Esophagus muscularis mucosa (tissue), 4 donors: ENCODE results near the gene SFXN5. TPM values are rescaled to one million over a fixed set of nuclear protein-coding genes. Genes with fewer than 3 reads are reported as not detected.

ENCODE experiments used
- DNase-seq: peaks from one replicate; pipeline ENCODE4 v3.0.0-alpha.2; 2017; ENCODE audit errors: extremely low spot score
- H3K27ac ChIP-seq, 4 donors: fragments of 200-600 bp; sonication (generic); replicated peaks in 1 of 4; 1 replicate in 3 of 4; 2 replicates in 1 of 4; pipeline ENCODE4 v1.5.1; 2016 to 2019; ENCODE audit warnings: mild to moderate bottlenecking in 1 of 4
- H3K27me3 ChIP-seq, 4 donors: fragments of 200-600 bp; sonication (generic); one replicate each; pipeline versions ENCODE4 v1.5.1 to v1.6.0; 2016 to 2019
- H3K36me3 ChIP-seq, 4 donors: fragments of 200-600 bp; sonication (generic); one replicate each; pipeline ENCODE4 v1.5.1; 2016 to 2019
- H3K4me1 ChIP-seq, 4 donors: fragments of 200-600 bp; sonication (generic); one replicate each; pipeline ENCODE4 v1.5.1; 2016 to 2019
- H3K4me3 ChIP-seq, 4 donors: fragments of 200-600 bp; sonication (generic); 1 replicate in 2 of 4; 2 replicates in 2 of 4; pipeline ENCODE4 v1.5.1; 2016 to 2019; ENCODE audit warnings: mild to moderate bottlenecking in 4 of 4, moderate library complexity in 1 of 4
- H3K9me3 ChIP-seq, 4 donors: fragments of 200-600 bp; sonication (generic); 1 replicate in 3 of 4; 2 replicates in 1 of 4; pipeline ENCODE4 v1.5.1; 2016 to 2019
- EP300 ChIP-seq: sonication (generic); formaldehyde crosslinking; IDR thresholded peaks from one replicate; pipeline ENCODE4 v1.6.1; 2017; ENCODE audit warnings: antibody characterized with exemption
- POLR2A ChIP-seq: fragments of 450-650 bp; IDR thresholded peaks from one replicate; pipeline ENCODE4 v1.6.1; 2017; ENCODE audit warnings: antibody characterized with exemption, moderate library complexity, mild to moderate bottlenecking, low read depth
- POLR2AphosphoS5 ChIP-seq, 2 donors: sonication (generic); formaldehyde crosslinking; IDR thresholded peaks; one replicate each; pipeline ENCODE4 v1.6.1; 2017; ENCODE audit warnings: antibody characterized with exemption in 2 of 2
- WGBS: methylation state at CpG from one replicate; pipeline ENCODE4 v1.1.5; 2018; 5-methylcytosine and 5-hydroxymethylcytosine counted together
- intact Hi-C: fragments of 100-400 bp; cut with DNase I; formaldehyde crosslinking; loops from one replicate; pipeline ENCODE4 v1.15.1; 2023
- total RNA-seq, 4 donors: library from RNA; depleted of rRNA; stranded (reverse); fragments of >200 nt; gene quantifications; one replicate each; pipeline versions ENCODE4 v1.1.0 to v1.2.1, GENCODE V29; 2016
- TF ChIP-seq, protein P1 (sequence below), 3 experiments: fragments of 200-600 bp in 2 of 3; fragments of 450-650 bp in 1 of 3; sonication (generic) in 2 of 3; IDR thresholded peaks; one replicate each; pipeline ENCODE4 v1.5.1; 2017 to 2019; ENCODE audit warnings: antibody characterized with exemption in 3 of 3, mild to moderate bottlenecking in 2 of 3, moderate library complexity in 1 of 3

Gene SFXN5
- total RNA-seq, 4 donors from 2014 or later: 5.8 to 10.0 (median 6.8) TPM

DNA sequence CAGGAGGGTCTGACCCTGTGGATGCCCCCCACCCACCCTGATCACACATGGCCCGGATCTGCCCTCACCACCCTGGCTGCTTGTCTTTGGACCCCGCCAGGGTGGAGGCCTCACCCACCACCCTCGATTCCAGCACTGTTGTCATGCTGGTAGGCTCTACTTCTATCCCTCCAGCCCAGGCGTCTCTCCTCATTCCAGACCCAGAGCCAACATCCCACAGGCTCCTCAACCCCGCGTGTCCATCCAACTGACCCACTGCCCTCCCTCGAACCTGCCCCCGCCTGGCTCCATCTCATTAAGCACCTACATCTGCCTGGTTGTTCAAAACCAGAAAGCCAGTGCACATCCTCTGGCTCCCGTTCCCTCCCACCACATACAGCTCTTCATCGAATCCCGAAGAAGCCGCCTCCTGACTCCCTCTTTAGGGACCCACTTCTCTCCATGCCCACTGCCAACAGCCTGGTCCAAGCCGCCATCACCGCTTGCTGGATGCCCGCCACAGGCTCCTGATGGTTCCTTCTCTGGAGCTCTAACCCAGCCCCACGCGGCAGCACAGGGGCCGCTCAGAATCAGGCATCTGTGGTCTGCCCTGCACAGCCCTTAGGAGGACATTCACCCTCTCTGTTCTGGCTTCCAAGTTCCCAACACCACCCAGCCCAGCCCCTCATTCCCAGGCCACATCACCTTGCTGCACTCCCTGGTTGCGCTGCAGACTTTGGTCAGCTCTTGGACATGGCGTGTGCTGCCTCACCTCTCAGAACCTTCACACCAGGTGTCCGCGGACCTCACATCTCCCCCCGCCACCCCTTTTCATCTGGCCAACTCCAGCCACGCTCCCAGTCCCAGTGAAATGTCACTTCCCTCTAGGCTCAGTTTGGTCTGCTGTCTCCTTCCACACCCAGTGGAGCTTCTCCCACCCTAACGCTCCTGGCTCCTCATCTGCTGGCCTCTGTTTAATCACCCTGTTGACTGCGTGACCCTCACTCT is 111.2 kb downstream of the SFXN5 start:
- DNase-seq: no peak
- H3K36me3 ChIP-seq: peaks cover 0 to 21% (median 18%) of the 10 kb centered on the region in 4 donors
- H3K27me3 ChIP-seq: no peaks in the 10 kb centered on the region
- H3K27ac ChIP-seq: no peak overlapping the region
- no peaks in the 10 kb centered on the region for H3K4me1 ChIP-seq
- no peaks in the 10 kb centered on the region for H3K9me3 ChIP-seq
- TF ChIP-seq POLR2A: no peak
- no peak for TF ChIP-seq EP300
- no peak for TF ChIP-seq POLR2AphosphoS5 (IDR thresholded peaks at IDR 0.05)
- H3K4me3 ChIP-seq: no peak overlapping the region
- 96% methylated on average over 26 of the region's 26 CpGs for WGBS
- intact Hi-C loops: no loop called here

- no peak for TF ChIP-seq EP300
- TF ChIP-seq POLR2AphosphoS5 (IDR thresholded peaks at IDR 0.05): no peak
- TF ChIP-seq, protein P1, sequence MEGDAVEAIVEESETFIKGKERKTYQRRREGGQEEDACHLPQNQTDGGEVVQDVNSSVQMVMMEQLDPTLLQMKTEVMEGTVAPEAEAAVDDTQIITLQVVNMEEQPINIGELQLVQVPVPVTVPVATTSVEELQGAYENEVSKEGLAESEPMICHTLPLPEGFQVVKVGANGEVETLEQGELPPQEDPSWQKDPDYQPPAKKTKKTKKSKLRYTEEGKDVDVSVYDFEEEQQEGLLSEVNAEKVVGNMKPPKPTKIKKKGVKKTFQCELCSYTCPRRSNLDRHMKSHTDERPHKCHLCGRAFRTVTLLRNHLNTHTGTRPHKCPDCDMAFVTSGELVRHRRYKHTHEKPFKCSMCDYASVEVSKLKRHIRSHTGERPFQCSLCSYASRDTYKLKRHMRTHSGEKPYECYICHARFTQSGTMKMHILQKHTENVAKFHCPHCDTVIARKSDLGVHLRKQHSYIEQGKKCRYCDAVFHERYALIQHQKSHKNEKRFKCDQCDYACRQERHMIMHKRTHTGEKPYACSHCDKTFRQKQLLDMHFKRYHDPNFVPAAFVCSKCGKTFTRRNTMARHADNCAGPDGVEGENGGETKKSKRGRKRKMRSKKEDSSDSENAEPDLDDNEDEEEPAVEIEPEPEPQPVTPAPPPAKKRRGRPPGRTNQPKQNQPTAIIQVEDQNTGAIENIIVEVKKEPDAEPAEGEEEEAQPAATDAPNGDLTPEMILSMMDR (IDR thresholded peaks at IDR 0.05): no peak
- TF ChIP-seq POLR2A: no peak
- intact Hi-C loops: no loop called here
- Histone ChIP-seq H3K27ac (no peak overlapping the region), H3K9me3 (no peaks in the 10 kb centered on the region), H3K4me1 (no peaks in the 10 kb centered on the region), H3K36me3 (peaks cover 0 to 20% (median 16%) of the 10 kb centered on the region in 4 donors), H3K4me3 (no peak overlapping the region), H3K27me3 (no peaks in the 10 kb centered on the region)
- no peak for DNase-seq
- WGBS: 92% methylated on average over 8 of the region's 8 CpGs
Observed at GRCh38 chr2:72959554-72959953, 112.0 kb downstream of the SFXN5 start.

DNA sequence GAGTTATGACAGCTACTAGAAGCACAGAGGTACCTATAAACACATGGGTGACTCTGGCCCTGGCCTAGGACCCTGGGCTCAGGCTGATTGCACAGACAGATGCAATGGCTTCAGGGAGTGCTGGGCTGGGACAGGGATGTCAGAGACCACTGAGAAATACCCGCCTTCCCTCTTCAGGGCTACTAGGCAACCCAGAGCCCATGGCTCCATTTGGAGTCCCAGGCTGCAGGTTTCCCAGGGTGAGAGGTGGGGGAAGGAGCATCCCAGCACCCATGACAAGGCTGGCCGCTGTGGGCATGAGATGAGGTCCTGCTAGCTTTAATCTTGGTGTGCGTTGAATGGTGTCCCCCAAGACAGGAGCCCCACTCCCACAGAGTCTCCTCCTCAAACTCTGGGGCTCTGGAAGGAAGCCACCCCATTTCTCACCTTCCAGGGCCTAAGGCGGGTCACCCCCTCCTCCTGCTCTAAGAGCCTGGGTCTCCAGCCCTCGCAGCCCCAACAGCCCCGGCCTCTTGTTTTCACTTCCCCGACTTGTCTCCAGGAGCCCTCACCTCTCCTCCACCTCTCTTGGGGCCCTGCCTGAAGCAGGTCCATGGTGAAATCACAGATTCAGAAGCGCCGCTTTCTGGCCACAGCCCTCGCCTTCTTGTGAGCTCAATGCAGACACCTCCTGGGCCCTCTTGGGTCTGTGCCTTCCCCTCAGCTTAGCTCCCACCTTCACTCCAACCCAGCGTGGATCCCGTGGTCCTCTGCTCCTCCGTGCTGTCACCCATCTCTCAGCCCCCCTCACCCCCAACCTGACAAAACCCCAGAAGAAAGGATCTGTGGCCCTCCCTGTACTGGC is 112.7 kb downstream of the SFXN5 start:
- no peak for DNase-seq
- Histone ChIP-seq H3K4me1 (no peaks in the 10 kb centered on the region), H3K9me3 (no peaks in the 10 kb centered on the region), H3K4me3 (no peak overlapping the region), H3K27ac (no peak overlapping the region), H3K27me3 (no peaks in the 10 kb centered on the region), H3K36me3 (peaks cover 0 to 15% (median 13%) of the 10 kb centered on the region in 4 donors)
- intact Hi-C loops: no loop called here
- WGBS: 93% methylated on average over 11 of the region's 13 CpGs
- TF ChIP-seq, protein P1 (IDR thresholded peaks at IDR 0.05): no peak
- TF ChIP-seq EP300: no peak
- no peak for TF ChIP-seq POLR2A
- no peak for TF ChIP-seq POLR2AphosphoS5 (IDR thresholded peaks at IDR 0.05)

DNA sequence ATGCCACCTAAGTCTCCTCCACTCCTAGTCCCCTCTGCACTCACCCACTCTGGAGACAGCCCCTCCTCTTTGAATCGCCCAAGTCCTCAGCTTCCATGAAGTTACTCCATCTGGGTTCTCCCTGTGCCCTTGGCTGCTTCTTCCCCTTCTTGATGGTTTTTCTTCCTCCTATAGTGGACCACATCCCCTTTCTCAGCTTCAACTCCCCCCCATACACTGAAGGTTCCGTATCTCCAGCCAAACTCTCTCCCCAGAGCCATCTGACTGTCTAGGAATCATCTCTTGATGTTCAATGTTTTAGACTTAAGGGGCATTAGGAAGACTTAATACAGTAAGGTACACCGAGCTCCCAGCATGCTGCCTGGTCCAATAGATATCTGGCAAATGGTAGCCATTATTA is 114.6 kb downstream of the SFXN5 start:
- peaks cover 0 to 14% (median 10%) of the 10 kb centered on the region in 4 donors for H3K36me3 ChIP-seq
- no peaks in the 10 kb centered on the region for H3K9me3 ChIP-seq
- no peak overlapping the region for H3K27ac ChIP-seq
- no peak for DNase-seq
- no peaks in the 10 kb centered on the region for H3K27me3 ChIP-seq
- TF ChIP-seq EP300 (no peak), POLR2A (no peak), POLR2AphosphoS5 (IDR thresholded peaks at IDR 0.05) (no peak)
- TF ChIP-seq, protein P1 (IDR thresholded peaks at IDR 0.05): no peak
- intact Hi-C loops: no loop called here
- 81% methylated on average over 3 of the region's 3 CpGs for WGBS
- no peak overlapping the region for H3K4me3 ChIP-seq
- H3K4me1 ChIP-seq: no peaks in the 10 kb centered on the region

DNA sequence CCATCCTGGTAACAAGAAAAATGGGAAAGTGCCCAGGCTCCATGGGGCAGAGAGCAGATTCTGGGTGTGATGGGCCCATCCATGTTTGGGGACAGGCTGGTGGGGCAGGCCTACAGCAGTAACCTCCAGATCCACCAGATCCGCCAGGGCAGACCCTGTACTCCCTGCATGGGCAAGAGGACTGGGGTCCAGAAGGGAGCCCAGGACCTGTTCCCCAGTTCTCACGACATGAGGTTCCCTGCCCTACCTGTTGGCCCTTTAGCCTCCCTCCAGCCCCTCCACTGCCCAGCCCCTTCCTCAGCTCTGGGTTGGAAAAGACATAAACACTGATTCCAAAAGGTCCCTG is 115.5 kb downstream of the SFXN5 start:
- TF ChIP-seq POLR2A: no peak
- TF ChIP-seq, protein P1 (IDR thresholded peaks at IDR 0.05): no peak
- TF ChIP-seq EP300: no peak
- TF ChIP-seq POLR2AphosphoS5 (IDR thresholded peaks at IDR 0.05): no peak
- intact Hi-C loops: no loop called here
- H3K36me3 ChIP-seq: peaks cover 0 to 14% (median 10%) of the 10 kb centered on the region in 4 donors

More for the DNA sequence above, 115.5 kb downstream of the SFXN5 start:
- Histone ChIP-seq H3K9me3 (no peaks in the 10 kb centered on the region), H3K27me3 (no peaks in the 10 kb centered on the region), H3K4me1 (no peaks in the 10 kb centered on the region), H3K27ac (no peak overlapping the region), H3K4me3 (no peak overlapping the region)
- WGBS: 100% methylated on average over 1 of the region's 2 CpGs
- DNase-seq: no peak
